GM23248 (cell line): ENCODE data around the gene ERP27. TPM values are rescaled to one million over a fixed set of nuclear protein-coding genes. Genes with fewer than 3 reads are reported as not detected.
A peak's percentile ranks its signal among the peaks of the same experiment; 100 is the strongest.

Source experiments
- DNase-seq: peaks from one replicate; pipeline ENCODE4 v3.0.0-alpha.2; 2015
- H2AFZ ChIP-seq: fragments of 200-600 bp; sonication (generic); 2 replicates; pipeline ENCODE4 v1.6.1; 2016; ENCODE audit warnings: antibody characterized with exemption
- H3F3A ChIP-seq: fragments of 200-600 bp; sonication (generic); 2 replicates; pipeline ENCODE4 v1.6.1; 2016; ENCODE audit warnings: mild to moderate bottlenecking, antibody characterized with exemption, mixed run types; ENCODE audit not compliant: insufficient read depth
- H3K27ac ChIP-seq: fragments of 200-600 bp; sonication (generic); 2 replicates; pipeline ENCODE4 v1.5.1; 2016; ENCODE audit warnings: mild to moderate bottlenecking
- H3K27me3 ChIP-seq: fragments of 200-600 bp; sonication (generic); replicated peaks from 2 replicates; pipeline ENCODE4 v1.6.1; 2016; ENCODE audit warnings: mild to moderate bottlenecking; ENCODE audit not compliant: insufficient read depth
- H3K36me3 ChIP-seq: fragments of 200-600 bp; sonication (generic); 2 replicates; pipeline ENCODE4 v1.6.1; 2016; ENCODE audit warnings: low read depth, mild to moderate bottlenecking
- H3K4me1 ChIP-seq: fragments of 200-600 bp; sonication (generic); 2 replicates; pipeline ENCODE4 v1.6.1; 2016; ENCODE audit warnings: mild to moderate bottlenecking; ENCODE audit not compliant: insufficient read depth
- H3K4me2 ChIP-seq: fragments of 200-600 bp; sonication (generic); one replicate; pipeline ENCODE4 v1.6.1; 2016; ENCODE audit warnings: mild to moderate bottlenecking; ENCODE audit not compliant: unreplicated experiment
- H3K4me3 ChIP-seq: fragments of 200-600 bp; sonication (generic); 2 replicates; pipeline ENCODE4 v1.5.1; 2016; ENCODE audit warnings: mild to moderate bottlenecking
- H3K79me2 ChIP-seq: fragments of 200-600 bp; sonication (generic); 2 replicates; pipeline ENCODE4 v1.6.1; 2016; ENCODE audit warnings: mild to moderate bottlenecking; ENCODE audit not compliant: insufficient read depth
- H3K9ac ChIP-seq: fragments of 200-600 bp; sonication (generic); 2 replicates; pipeline ENCODE4 v1.6.1; 2016; ENCODE audit warnings: mild to moderate bottlenecking
- H3K9me2 ChIP-seq: fragments of 200-600 bp; sonication (generic); 2 replicates; pipeline ENCODE4 v1.6.1; 2016; ENCODE audit warnings: mixed run types, mild to moderate bottlenecking, moderate library complexity; ENCODE audit not compliant: insufficient read depth
- H3K9me3 ChIP-seq: fragments of 200-600 bp; sonication (generic); one replicate; pipeline ENCODE4 v1.6.1; 2017; ENCODE audit warnings: low read depth
- H4K20me1 ChIP-seq: fragments of 200-600 bp; sonication (generic); 2 replicates; pipeline ENCODE4 v1.6.0; 2016; ENCODE audit not compliant: insufficient read depth
- EZH2 ChIP-seq: fragments of 200-600 bp; sonication (generic); IDR thresholded peaks from 2 replicates; pipeline ENCODE4 v1.6.1; 2018; ENCODE audit warnings: antibody characterized with exemption, mild to moderate bottlenecking; ENCODE audit not compliant: insufficient read depth, poor library complexity, severe bottlenecking
- EZH2phosphoT487 ChIP-seq: fragments of 200-600 bp; sonication (generic); IDR thresholded peaks from 2 replicates; pipeline ENCODE4 v1.6.1; 2018; ENCODE audit warnings: antibody characterized with exemption, moderate library complexity, mild to moderate bottlenecking, low read depth; ENCODE audit not compliant: insufficient read depth
- WGBS, 2 experiments: methylation state at CpG; one replicate each; pipeline ENCODE4 v1.1.6; 2015 to 2017; ENCODE audit warnings: low lambda C conversion rate in 2 of 2, low coverage in 1 of 2; ENCODE audit errors: missing lambda C conversion rate in 2 of 2; 5-methylcytosine and 5-hydroxymethylcytosine counted together
- in situ Hi-C: fragments of 300-500 bp; cut with MboI; formaldehyde crosslinking; loops from 2 replicates; pipeline ENCODE4 v1.15.0; 2020
- polyA plus RNA-seq: library from polyadenylated mRNA; unstranded; fragments of >200 nt; fragmentation: Nextera tagmentation; extraction: Ambion mirVana; gene quantifications from 2 replicates; pipeline ENCODE4 v1.2.1, GENCODE V29; 2016
- total RNA-seq: library from RNA; depleted of rRNA; stranded (reverse); fragments of >200 nt; shearing (Covaris generic); gene quantifications from 2 replicates; pipeline ENCODE4 v1.2.3, GENCODE V29; 2014

Gene ERP27
- total and polyA plus RNA-seq, 2 experiments from 2014 or later = not detected

DNA sequence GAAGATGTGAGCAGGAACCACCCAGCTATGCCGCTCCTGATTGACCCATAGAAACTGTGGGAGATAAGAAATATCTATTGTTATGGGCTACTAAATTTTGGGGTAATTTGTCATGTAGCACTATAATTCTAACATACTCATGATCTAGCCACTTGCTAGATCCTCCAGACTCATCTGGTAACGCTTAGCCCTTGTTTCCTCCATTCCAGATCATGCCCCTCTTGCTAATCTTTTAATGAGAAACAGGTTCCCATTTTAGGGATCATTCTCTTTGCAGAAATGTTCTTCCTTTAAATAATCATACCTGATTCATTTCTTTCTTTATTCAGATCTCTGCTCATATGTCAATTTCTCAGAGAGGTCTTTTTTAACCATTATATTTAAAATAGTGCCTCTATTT lies 26.9 kb upstream of the ERP27 start:
- Histone ChIP-seq H3K4me2 (no peak overlapping the region), H3K9ac (no peak overlapping the region), H3K27me3 (no peaks in the 10 kb centered on the region), H3K4me1 (no peaks in the 10 kb centered on the region; the same call in 1 of the 2 replicates), H3F3A (no peaks in the 10 kb centered on the region), H4K20me1 (no peaks in the 10 kb centered on the region), H3K9me3 (no peaks in the 10 kb centered on the region), H3K4me3 (no peak overlapping the region), H2AFZ (no peak overlapping the region), H3K9me2 (no peaks in the 10 kb centered on the region), H3K36me3 (no peaks in the 10 kb centered on the region), H3K27ac (no peak overlapping the region), H3K79me2 (no peaks in the 10 kb centered on the region)
- no peak for DNase-seq
- in situ Hi-C loops = no loop called here
- no peak for TF ChIP-seq EZH2phosphoT487
- WGBS, 2 experiments = 11 to 21% methylated on average over 2 of the region's 2 CpGs

DNA sequence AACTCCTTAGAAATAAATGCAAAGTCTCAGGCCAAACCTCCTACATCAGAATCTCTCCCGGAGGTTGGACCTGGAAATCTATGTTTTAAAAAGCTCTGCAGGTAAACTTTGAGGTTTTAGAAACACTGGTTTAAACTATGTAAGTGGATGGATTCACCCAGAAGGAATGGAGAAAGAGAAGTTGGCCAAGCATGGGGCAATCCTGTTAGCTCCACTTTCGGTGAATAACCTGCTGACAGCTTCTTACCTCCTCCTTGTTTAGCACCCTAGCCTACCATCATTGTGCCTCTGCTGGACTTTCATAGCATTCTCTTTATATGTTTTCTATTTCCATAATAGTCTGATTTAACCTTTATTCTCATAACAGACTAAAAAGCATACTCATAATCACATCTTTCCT lies 26.1 kb upstream of the ERP27 start:
- TF ChIP-seq EZH2phosphoT487 = no peak
- no peak for TF ChIP-seq EZH2
- Histone ChIP-seq H3K9me3 (no peaks in the 10 kb centered on the region), H3K4me2 (no peak overlapping the region), H3K9me2 (no peaks in the 10 kb centered on the region), H3K27me3 (no peaks in the 10 kb centered on the region), H3K4me1 (no peaks in the 10 kb centered on the region; the same call in 1 of the 2 replicates), H3K79me2 (no peaks in the 10 kb centered on the region), H3F3A (no peaks in the 10 kb centered on the region), H3K4me3 (no peak overlapping the region), H4K20me1 (no peaks in the 10 kb centered on the region), H3K27ac (no peak overlapping the region), H3K36me3 (no peaks in the 10 kb centered on the region), H2AFZ (no peak overlapping the region), H3K9ac (no peak overlapping the region)
- in situ Hi-C loops = no loop called here
- DNase-seq = no peak
- WGBS, 2 experiments = 79 to 96% methylated on average over 2 of the region's 2 CpGs

DNA sequence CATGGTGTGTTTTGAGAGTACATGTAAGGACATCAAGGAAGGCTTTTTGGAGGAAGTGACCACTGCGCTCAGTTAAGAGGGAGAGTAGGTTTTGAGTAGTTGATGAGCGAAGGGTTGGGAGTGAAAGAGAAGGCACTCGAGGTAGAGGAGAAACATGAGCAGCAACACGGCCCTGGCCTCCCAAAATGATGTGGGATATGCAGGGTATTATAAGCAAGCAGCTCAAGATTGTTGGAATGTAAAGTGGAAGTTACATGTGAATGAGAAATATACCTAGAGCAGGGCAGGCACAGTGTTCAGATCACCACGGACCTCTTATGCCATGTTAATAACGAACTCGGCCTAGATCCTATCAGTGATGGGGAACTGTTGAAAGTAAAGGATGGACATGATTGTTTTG lies 25.2 kb upstream of the ERP27 start:
- Histone ChIP-seq H3K27ac (no peak overlapping the region), H2AFZ (no peak overlapping the region)

GRCh38 chr12:14962797-14963196 lies 24.5 kb upstream of the ERP27 start:
- Histone ChIP-seq H3K27me3 (no peaks in the 10 kb centered on the region), H4K20me1 (no peaks in the 10 kb centered on the region), H3K9me2 (no peaks in the 10 kb centered on the region), H3K4me1 (no peaks in the 10 kb centered on the region; the same call in 1 of the 2 replicates), H3K79me2 (no peaks in the 10 kb centered on the region), H3K27ac (no peak overlapping the region), H2AFZ (no peak overlapping the region), H3F3A (no peaks in the 10 kb centered on the region), H3K9ac (no peak overlapping the region), H3K4me3 (no peak overlapping the region), H3K9me3 (no peaks in the 10 kb centered on the region), H3K36me3 (no peaks in the 10 kb centered on the region), H3K4me2 (no peak overlapping the region)
- DNase-seq = no peak
- WGBS, 2 experiments = 95 to 99% methylated on average over 3 of the region's 3 CpGs
- TF ChIP-seq EZH2phosphoT487 (no peak), EZH2 (no peak)
- in situ Hi-C loops = no loop called here

More for the DNA sequence above, 25.2 kb upstream of the ERP27 start:
- Histone ChIP-seq H3K9ac (no peak overlapping the region), H3K4me1 (no peaks in the 10 kb centered on the region; the same call in 1 of the 2 replicates), H4K20me1 (no peaks in the 10 kb centered on the region), H3K9me3 (no peaks in the 10 kb centered on the region), H3K9me2 (no peaks in the 10 kb centered on the region), H3K4me2 (no peak overlapping the region), H3K36me3 (no peaks in the 10 kb centered on the region), H3K79me2 (no peaks in the 10 kb centered on the region), H3K4me3 (no peak overlapping the region), H3K27me3 (no peaks in the 10 kb centered on the region), H3F3A (no peaks in the 10 kb centered on the region)
- TF ChIP-seq EZH2 = no peak
- no peak for TF ChIP-seq EZH2phosphoT487
- DNase-seq = no peak
- in situ Hi-C loops = no loop called here
- 90 to 92% methylated on average over 7 of the region's 7 CpGs for WGBS, 2 experiments

- H3K4me2 ChIP-seq = no peak overlapping the region
- WGBS, 2 experiments = 34 to 38% methylated on average over 3 of the region's 3 CpGs
- TF ChIP-seq EZH2phosphoT487 = no peak
- no peak for TF ChIP-seq EZH2
- H3K27ac ChIP-seq = no peak overlapping the region
- in situ Hi-C loops = no loop called here
- H3K9ac ChIP-seq = no peak overlapping the region
- no peaks in the 10 kb centered on the region for H3K9me2 ChIP-seq
- no peaks in the 10 kb centered on the region for H4K20me1 ChIP-seq
- peak overlapping the region; percentile 55; the same call in 1 of the 2 replicates for H3K4me3 ChIP-seq
- H2AFZ ChIP-seq = peak overlapping the region; percentile 70
- no peaks in the 10 kb centered on the region; the same call in 1 of the 2 replicates for H3K4me1 ChIP-seq
- no peaks in the 10 kb centered on the region for H3K79me2 ChIP-seq
- H3K27me3 ChIP-seq = no peaks in the 10 kb centered on the region
- DNase-seq = no peak
- no peaks in the 10 kb centered on the region for H3K9me3 ChIP-seq
- no peaks in the 10 kb centered on the region for H3F3A ChIP-seq
- H3K36me3 ChIP-seq = no peaks in the 10 kb centered on the region
These were observed 23.8 kb upstream of the ERP27 start for GRCh38 chr12:14962153-14962539.
